Activated CD8-positive, alpha-beta memory T cell treated with anti-CD3 and anti-CD28 coated beads for 24 hours (primary cell): ENCODE measurements around the gene AFG1L.

Source experiments
- DNase-seq: peaks from one replicate; pipeline ENCODE4 v3.0.0-alpha.2; 2020

AFG1L gene

GRCh38 chr6:108464418-108465097 lies 169.7 kb downstream of the AFG1L start:
- no peak for DNase-seq

GRCh38 chr6:108465098-108465495 lies 170.2 kb downstream of the AFG1L start:
- no peak for DNase-seq

- no peak for DNase-seq
Observed at GRCh38 chr6:108468346-108468745, 173.5 kb downstream of the AFG1L start.

GRCh38 chr6:108469316-108469715 lies 174.5 kb downstream of the AFG1L start:
- no peak for DNase-seq

GRCh38 chr6:108473197-108473596 lies 178.3 kb downstream of the AFG1L start:
- no peak for DNase-seq

- DNase-seq = no peak
Observed at GRCh38 chr6:108476376-108476775, 181.5 kb downstream of the AFG1L start.

- no peak for DNase-seq
Observed at GRCh38 chr6:108476847-108477430, 182.1 kb downstream of the AFG1L start.

GRCh38 chr6:108482559-108482958 lies 187.7 kb downstream of the AFG1L start:
- DNase-seq = no peak

GRCh38 chr6:108484016-108484415 lies 189.2 kb downstream of the AFG1L start:
- DNase-seq = no peak

GRCh38 chr6:108489699-108490098 lies 194.8 kb downstream of the AFG1L start:
- no peak for DNase-seq

GRCh38 chr6:108492131-108492766 lies 197.4 kb downstream of the AFG1L start:
- no peak for DNase-seq

- no peak for DNase-seq
Observed at GRCh38 chr6:108494434-108494833, 199.6 kb downstream of the AFG1L start.

- DNase-seq = no peak
Observed at GRCh38 chr6:108497883-108498282, 203.0 kb downstream of the AFG1L start.

GRCh38 chr6:108501559-108501958 lies 206.7 kb downstream of the AFG1L start:
- no peak for DNase-seq

- no peak for DNase-seq
Observed at GRCh38 chr6:108502832-108503231, 208.0 kb downstream of the AFG1L start.

GRCh38 chr6:108507316-108507715 lies 212.5 kb downstream of the AFG1L start:
- no peak for DNase-seq

- no peak for DNase-seq
Observed at GRCh38 chr6:108510461-108511319, 215.8 kb downstream of the AFG1L start.

- DNase-seq = no peak
Observed at GRCh38 chr6:108518714-108519576, 224.1 kb downstream of the AFG1L start.

- no peak for DNase-seq
Observed at GRCh38 chr6:108521616-108522107, 226.8 kb downstream of the AFG1L start.

- DNase-seq = no peak
Observed at GRCh38 chr6:108523697-108524096, 228.8 kb downstream of the AFG1L start.

GRCh38 chr6:108524528-108525248 lies 229.8 kb downstream of the AFG1L start:
- no peak for DNase-seq
